ENCODE data around the gene HASPIN.

Gene HASPIN

DNA sequence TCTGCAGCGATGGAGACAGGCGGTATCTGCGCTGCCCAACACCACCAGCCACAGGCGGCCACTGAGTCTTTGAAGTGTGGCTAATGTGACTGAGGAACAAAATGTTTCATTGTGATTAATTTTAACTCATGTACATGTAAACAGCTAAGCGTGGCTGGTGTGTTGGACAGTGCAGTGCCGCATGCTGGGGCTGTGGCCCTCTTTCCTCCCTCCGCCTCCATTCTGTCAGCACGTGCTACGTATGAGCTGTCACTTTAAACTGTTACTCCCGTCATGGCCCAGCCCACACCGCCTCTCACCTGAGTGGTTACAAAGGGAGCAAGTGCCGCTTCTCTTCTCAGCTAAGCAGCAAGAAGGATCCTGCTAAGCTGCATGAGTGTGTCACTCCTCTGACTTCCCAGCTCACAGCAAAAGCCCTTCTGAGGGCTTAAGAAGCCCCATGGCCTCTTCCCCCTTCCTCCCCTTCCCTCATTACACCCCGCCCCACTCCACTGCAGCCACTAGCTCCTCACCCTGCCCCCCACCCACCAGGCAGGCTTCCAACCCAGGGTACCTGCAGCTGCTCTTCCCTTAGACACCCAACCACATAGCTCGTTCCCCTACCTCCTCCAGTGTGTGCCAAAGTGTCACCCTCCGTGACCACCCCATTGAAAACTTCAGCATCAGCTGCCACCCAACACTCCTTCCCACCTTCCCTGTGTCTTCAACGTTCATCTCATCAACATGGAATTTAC lies 15.0 kb downstream of the HASPIN start:
- no peak overlapping the region for H2AFZ ChIP-seq (ENCODE audit: low read length, unreplicated experiment)
- no peaks in the 10 kb centered on the region for H3K36me3 ChIP-seq (ENCODE audit: insufficient read depth, low read length)
- H3K27me3 ChIP-seq (ENCODE audit: insufficient read depth, low read length), result no peaks in the 10 kb centered on the region
- no peak overlapping the region for H3K4me3 ChIP-seq (ENCODE audit: low read depth, low read length)
- H3K4me1 ChIP-seq (ENCODE audit: control insufficient read depth, insufficient read depth, low read length, unreplicated experiment), result no peaks in the 10 kb centered on the region
- H3K27ac ChIP-seq (ENCODE audit: low read depth, low read length), result no peak overlapping the region
- H3K79me2 ChIP-seq (ENCODE audit: control insufficient read depth, insufficient read depth, low read length, unreplicated experiment), result no peaks in the 10 kb centered on the region

DNA sequence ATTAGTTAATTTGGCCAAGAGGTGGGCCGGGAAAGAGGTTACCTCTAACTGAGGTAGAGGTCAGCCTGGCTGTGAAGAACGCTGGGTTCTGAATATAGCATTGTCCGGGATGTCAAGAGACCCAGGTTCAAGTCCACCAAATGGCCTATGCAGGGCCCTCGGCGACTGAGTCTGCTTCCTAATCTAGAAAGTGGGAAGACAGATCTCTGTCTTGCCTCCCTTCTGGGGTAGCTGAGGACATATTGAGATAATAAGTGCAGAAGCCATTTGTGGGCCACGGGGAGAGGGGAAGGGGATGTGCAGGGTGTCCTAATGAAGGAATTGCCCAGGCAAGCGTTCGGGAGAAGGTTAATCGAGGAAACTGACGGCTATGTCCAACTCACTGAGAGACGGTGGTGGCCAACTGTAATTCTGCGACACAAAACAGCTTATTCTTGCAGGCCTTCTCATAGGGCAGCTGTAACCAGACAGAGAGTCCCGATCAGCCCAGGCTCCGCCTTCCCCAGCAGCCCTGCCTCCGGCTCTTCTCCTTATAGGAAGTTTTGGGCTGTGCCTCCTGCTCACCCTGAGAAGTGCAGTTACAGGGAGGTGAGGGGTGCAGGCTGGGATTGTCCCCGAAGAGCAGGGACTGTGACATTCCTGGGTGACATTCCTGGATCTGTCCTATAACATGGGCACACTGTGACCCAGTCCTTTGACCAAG lies 15.9 kb downstream of the HASPIN start:
- Histone ChIP-seq H3K27me3 (ENCODE audit: insufficient read depth, low read length) (no peaks in the 10 kb centered on the region), H3K4me3 (ENCODE audit: low read depth, low read length) (no peak overlapping the region), H3K27ac (ENCODE audit: low read depth, low read length) (no peak overlapping the region), H3K79me2 (ENCODE audit: control insufficient read depth, insufficient read depth, low read length, unreplicated experiment) (no peaks in the 10 kb centered on the region), H2AFZ (ENCODE audit: low read length, unreplicated experiment) (no peak overlapping the region), H3K4me1 (ENCODE audit: control insufficient read depth, insufficient read depth, low read length, unreplicated experiment) (no peaks in the 10 kb centered on the region), H3K36me3 (ENCODE audit: insufficient read depth, low read length) (no peaks in the 10 kb centered on the region)

DNA sequence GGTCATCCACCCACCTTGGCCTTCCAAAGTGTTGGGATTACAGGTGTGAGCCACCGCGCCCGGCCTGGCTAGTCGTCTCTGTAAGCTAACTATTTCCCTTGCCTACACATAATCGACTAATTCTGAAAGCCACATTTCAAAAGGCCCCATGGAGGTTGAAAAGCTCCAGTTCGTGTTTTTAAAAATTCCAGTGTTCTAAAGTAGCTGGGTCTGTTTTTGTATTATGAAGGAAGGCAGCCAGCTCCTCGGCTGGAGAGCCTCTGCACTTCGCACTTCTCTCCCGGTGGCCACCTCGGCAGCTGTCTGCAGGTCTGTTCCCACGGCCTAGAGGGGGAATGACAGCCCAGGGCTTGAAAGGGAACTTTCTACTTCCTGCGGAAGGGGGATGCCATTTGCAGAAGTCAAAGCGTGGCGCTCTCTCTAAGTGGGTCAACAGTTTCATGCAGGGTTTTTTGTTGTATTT lies 16.9 kb downstream of the HASPIN start:
- Histone ChIP-seq H3K36me3 (ENCODE audit: insufficient read depth, low read length) (no peaks in the 10 kb centered on the region), H3K4me3 (ENCODE audit: low read depth, low read length) (no peak overlapping the region), H2AFZ (ENCODE audit: low read length, unreplicated experiment) (no peak overlapping the region), H3K27ac (ENCODE audit: low read depth, low read length) (no peak overlapping the region), H3K4me1 (ENCODE audit: control insufficient read depth, insufficient read depth, low read length, unreplicated experiment) (no peaks in the 10 kb centered on the region), H3K79me2 (ENCODE audit: control insufficient read depth, insufficient read depth, low read length, unreplicated experiment) (no peaks in the 10 kb centered on the region), H3K27me3 (ENCODE audit: insufficient read depth, low read length) (no peaks in the 10 kb centered on the region)

DNA sequence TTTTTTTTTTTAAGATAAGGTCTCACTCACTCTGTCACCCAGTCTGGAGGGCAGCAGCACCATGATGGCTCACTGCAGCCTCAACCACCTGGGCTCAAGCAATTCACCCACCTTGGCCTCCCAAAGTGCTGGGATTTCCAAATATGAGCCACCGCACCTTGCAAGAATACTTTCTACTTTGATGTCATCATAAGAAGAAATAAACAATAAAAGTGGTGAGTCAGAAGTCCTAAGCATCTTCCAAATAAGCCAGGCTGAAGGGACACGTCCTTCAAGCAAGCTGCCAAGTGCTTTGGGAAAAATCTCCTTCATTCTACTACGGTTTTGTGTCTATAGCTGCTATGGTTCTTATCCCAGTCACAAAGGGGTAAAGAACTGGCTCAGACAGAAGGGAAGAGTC lies 20.3 kb downstream of the HASPIN start:
- H3K4me3 ChIP-seq (ENCODE audit: low read depth, low read length), result no peak overlapping the region
- H3K4me1 ChIP-seq (ENCODE audit: control insufficient read depth, insufficient read depth, low read length, unreplicated experiment), result no peaks in the 10 kb centered on the region
- H3K36me3 ChIP-seq (ENCODE audit: insufficient read depth, low read length), result no peaks in the 10 kb centered on the region
- no peak overlapping the region for H2AFZ ChIP-seq (ENCODE audit: low read length, unreplicated experiment)
- no peak overlapping the region for H3K27ac ChIP-seq (ENCODE audit: low read depth, low read length)
- H3K27me3 ChIP-seq (ENCODE audit: insufficient read depth, low read length), result no peaks in the 10 kb centered on the region
- H3K79me2 ChIP-seq (ENCODE audit: control insufficient read depth, insufficient read depth, low read length, unreplicated experiment), result no peaks in the 10 kb centered on the region

DNA sequence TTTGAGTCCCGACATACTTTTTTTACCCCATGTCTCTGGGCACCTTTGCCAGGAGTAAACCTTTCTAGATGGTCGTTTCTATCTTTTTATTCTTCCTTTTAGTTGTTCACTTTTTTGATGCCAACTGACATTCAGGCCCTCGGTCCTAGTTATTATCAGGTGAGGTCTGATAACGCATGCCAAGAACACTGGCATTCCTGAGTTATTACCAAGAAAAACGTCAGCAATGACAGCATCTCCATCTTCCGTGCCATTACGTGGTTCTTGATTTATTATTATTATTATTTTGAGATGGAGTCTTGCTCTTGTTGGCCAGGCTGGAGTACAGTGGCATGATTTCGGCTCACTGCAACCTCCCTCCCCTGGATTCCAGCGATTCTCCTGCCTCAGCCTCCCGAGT lies 21.4 kb downstream of the HASPIN start:
- Histone ChIP-seq H3K4me3 (ENCODE audit: low read depth, low read length) (no peak overlapping the region), H2AFZ (ENCODE audit: low read length, unreplicated experiment) (no peak overlapping the region), H3K27me3 (ENCODE audit: insufficient read depth, low read length) (no peaks in the 10 kb centered on the region), H3K79me2 (ENCODE audit: control insufficient read depth, insufficient read depth, low read length, unreplicated experiment) (no peaks in the 10 kb centered on the region), H3K36me3 (ENCODE audit: insufficient read depth, low read length) (no peaks in the 10 kb centered on the region), H3K27ac (ENCODE audit: low read depth, low read length) (no peak overlapping the region), H3K4me1 (ENCODE audit: control insufficient read depth, insufficient read depth, low read length, unreplicated experiment) (no peaks in the 10 kb centered on the region)

DNA sequence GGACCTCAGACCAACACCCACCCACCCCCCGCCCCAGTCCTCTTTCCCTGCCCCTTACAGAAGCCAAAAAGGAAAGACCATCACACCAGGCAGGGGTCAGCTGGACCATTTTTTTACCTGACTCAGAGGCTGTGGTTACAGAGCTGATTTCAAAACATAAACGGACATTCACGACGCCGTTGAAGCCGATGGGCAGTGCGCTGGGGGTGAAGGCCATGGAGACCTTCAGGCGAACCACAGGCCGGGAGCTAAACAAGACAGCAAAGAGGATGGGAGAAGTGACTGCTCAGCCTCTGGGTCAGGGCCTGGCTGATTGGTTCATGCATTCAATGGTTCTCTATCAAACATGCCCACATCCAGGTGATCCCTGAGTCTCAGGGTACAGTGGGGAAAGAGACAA lies 24.1 kb downstream of the HASPIN start:
- Histone ChIP-seq H3K79me2 (ENCODE audit: control insufficient read depth, insufficient read depth, low read length, unreplicated experiment) (no peaks in the 10 kb centered on the region), H2AFZ (ENCODE audit: low read length, unreplicated experiment) (no peak overlapping the region), H3K4me3 (ENCODE audit: low read depth, low read length) (no peak overlapping the region), H3K36me3 (ENCODE audit: insufficient read depth, low read length) (no peaks in the 10 kb centered on the region), H3K27me3 (ENCODE audit: insufficient read depth, low read length) (peaks cover 6% of the 10 kb centered on the region; the same call in 1 of the 2 replicates), H3K4me1 (ENCODE audit: control insufficient read depth, insufficient read depth, low read length, unreplicated experiment) (no peaks in the 10 kb centered on the region), H3K27ac (ENCODE audit: low read depth, low read length) (no peak overlapping the region)

DNA sequence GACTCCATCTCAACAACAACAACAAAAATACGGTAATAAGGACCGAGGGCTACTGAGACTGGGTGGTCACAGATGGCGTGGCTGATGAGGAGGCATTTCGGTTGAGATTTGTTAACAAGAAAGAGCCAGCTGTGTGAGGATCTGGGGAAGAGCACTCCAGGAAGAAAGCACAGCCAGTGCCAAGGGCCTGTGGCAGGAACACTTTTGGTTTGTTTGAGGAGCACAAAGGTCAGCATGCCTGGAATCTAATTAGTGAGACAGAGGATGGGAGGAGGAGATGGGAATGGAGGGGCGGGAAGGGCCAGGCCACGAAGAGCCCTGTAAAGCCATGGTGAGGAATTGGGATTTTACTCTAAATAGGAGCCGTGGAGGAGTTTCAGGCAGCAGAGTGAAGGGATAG lies 24.9 kb downstream of the HASPIN start:
- H3K4me3 ChIP-seq (ENCODE audit: low read depth, low read length), result no peak overlapping the region
- H3K79me2 ChIP-seq (ENCODE audit: control insufficient read depth, insufficient read depth, low read length, unreplicated experiment), result no peaks in the 10 kb centered on the region
- H2AFZ ChIP-seq (ENCODE audit: low read length, unreplicated experiment), result no peak overlapping the region

DNA sequence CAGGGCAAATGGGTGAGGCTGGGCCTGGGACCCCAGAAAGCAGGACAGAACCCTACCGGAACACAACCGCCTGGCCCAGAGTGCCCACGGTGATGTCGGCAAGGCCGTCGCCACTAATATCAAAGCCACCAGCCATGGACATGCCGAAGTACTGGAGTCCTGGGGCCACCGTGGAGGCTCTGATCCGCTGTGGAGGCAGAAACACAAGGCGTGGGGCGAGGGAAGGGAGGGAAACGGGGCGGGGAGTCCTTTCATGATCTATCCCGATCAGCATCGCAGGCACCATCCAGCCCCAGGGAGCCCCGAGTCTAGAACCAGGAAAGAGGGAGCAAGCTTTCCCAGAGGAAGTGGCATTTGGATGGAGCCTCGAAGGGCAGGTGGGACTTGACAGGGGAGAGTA lies 26.6 kb downstream of the HASPIN start:
- Histone ChIP-seq H3K4me3 (ENCODE audit: low read depth, low read length) (no peak overlapping the region), H3K27me3 (ENCODE audit: insufficient read depth, low read length) (peaks cover 6% of the 10 kb centered on the region; the same call in 1 of the 2 replicates), H3K4me1 (ENCODE audit: control insufficient read depth, insufficient read depth, low read length, unreplicated experiment) (no peaks in the 10 kb centered on the region), H3K36me3 (ENCODE audit: insufficient read depth, low read length) (no peaks in the 10 kb centered on the region), H3K27ac (ENCODE audit: low read depth, low read length) (no peak overlapping the region), H3K79me2 (ENCODE audit: control insufficient read depth, insufficient read depth, low read length, unreplicated experiment) (no peaks in the 10 kb centered on the region), H2AFZ (ENCODE audit: low read length, unreplicated experiment) (no peak overlapping the region)

More for the DNA sequence above, 24.9 kb downstream of the HASPIN start:
- peaks cover 6% of the 10 kb centered on the region; the same call in 1 of the 2 replicates for H3K27me3 ChIP-seq (ENCODE audit: insufficient read depth, low read length)
- no peaks in the 10 kb centered on the region for H3K4me1 ChIP-seq (ENCODE audit: control insufficient read depth, insufficient read depth, low read length, unreplicated experiment)
- no peaks in the 10 kb centered on the region for H3K36me3 ChIP-seq (ENCODE audit: insufficient read depth, low read length)
- no peak overlapping the region for H3K27ac ChIP-seq (ENCODE audit: low read depth, low read length)

DNA sequence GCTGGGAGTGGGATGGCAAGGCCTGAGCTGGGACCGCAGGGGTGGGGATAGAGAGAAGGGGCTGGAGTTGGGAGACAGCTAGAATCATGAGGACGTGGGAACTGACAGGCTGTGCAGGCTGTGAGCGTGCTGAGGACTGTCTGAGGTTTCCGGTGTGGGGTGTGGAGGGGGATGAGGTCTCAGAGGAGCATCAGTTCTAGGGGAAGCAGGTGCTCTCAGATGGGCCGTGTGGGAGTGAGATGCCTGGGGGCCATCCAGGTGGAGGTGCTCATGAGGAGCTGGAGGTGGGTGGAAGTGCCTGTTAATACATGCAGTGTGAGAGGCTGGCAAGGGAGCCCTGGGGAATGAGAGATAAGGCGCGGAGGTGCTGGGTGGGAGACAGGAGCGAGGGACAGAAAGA lies 27.2 kb downstream of the HASPIN start:
- Histone ChIP-seq H3K4me3 (ENCODE audit: low read depth, low read length) (no peak overlapping the region), H3K27me3 (ENCODE audit: insufficient read depth, low read length) (peaks cover 6% of the 10 kb centered on the region; the same call in 1 of the 2 replicates), H2AFZ (ENCODE audit: low read length, unreplicated experiment) (no peak overlapping the region), H3K4me1 (ENCODE audit: control insufficient read depth, insufficient read depth, low read length, unreplicated experiment) (no peaks in the 10 kb centered on the region), H3K27ac (ENCODE audit: low read depth, low read length) (no peak overlapping the region), H3K79me2 (ENCODE audit: control insufficient read depth, insufficient read depth, low read length, unreplicated experiment) (no peaks in the 10 kb centered on the region), H3K36me3 (ENCODE audit: insufficient read depth, low read length) (no peaks in the 10 kb centered on the region)

DNA sequence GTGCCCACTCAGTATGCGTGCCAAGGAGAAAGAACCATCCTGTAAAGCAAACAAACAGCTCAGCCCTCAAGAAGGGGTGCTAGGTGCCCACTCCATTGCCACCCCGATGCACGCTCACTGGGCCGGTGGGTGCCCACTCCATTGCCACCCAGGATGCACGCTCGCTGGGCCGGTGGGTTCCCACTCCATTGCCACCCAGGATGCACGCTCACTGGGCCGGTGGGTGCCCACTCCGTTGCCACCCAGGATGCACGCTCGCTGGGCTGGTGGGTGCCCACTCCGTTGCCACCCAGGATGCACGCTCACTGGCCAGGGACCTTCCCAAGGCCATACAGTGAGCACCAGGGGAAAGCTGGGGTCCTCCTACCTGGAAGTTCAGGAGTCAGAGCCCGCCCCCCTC lies 28.1 kb downstream of the HASPIN start:
- H3K79me2 ChIP-seq (ENCODE audit: control insufficient read depth, insufficient read depth, low read length, unreplicated experiment), result no peaks in the 10 kb centered on the region
- H3K4me3 ChIP-seq (ENCODE audit: low read depth, low read length), result no peak overlapping the region
- peaks cover 6% of the 10 kb centered on the region; the same call in 1 of the 2 replicates for H3K27me3 ChIP-seq (ENCODE audit: insufficient read depth, low read length)
- H3K4me1 ChIP-seq (ENCODE audit: control insufficient read depth, insufficient read depth, low read length, unreplicated experiment), result no peaks in the 10 kb centered on the region
- no peak overlapping the region for H3K27ac ChIP-seq (ENCODE audit: low read depth, low read length)
- H2AFZ ChIP-seq (ENCODE audit: low read length, unreplicated experiment), result no peak overlapping the region
- H3K36me3 ChIP-seq (ENCODE audit: insufficient read depth, low read length), result no peaks in the 10 kb centered on the region

DNA sequence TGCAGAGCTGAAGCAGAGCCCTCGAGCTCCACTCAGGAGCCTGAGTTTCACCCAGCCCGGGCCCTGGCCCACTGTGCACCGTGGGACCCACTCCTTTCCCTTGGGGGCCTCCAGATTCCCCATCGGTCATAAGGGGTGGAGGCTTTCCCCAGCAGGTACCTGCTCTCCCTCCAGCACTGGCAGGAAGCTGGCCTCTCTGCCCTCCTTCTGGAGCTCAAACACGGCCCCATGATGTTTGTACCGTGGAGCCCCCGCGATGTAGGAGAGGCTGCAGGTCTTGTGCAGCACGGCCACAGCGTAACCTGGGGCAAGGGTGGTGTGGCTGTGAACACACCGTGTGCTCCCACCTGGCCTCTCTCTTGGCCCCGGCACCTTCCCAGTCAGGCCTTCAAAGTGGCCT lies 29.9 kb downstream of the HASPIN start:
- H3K27me3 ChIP-seq (ENCODE audit: insufficient read depth, low read length), result peaks cover 6% of the 10 kb centered on the region; the same call in 1 of the 2 replicates
- no peak overlapping the region for H2AFZ ChIP-seq (ENCODE audit: low read length, unreplicated experiment)
- H3K4me1 ChIP-seq (ENCODE audit: control insufficient read depth, insufficient read depth, low read length, unreplicated experiment), result no peaks in the 10 kb centered on the region
- H3K79me2 ChIP-seq (ENCODE audit: control insufficient read depth, insufficient read depth, low read length, unreplicated experiment), result no peaks in the 10 kb centered on the region
- H3K4me3 ChIP-seq (ENCODE audit: low read depth, low read length), result no peak overlapping the region
- no peak overlapping the region for H3K27ac ChIP-seq (ENCODE audit: low read depth, low read length)
- no peaks in the 10 kb centered on the region for H3K36me3 ChIP-seq (ENCODE audit: insufficient read depth, low read length)

Data from ACC112 (cell line).